HUES6 (cell line): ENCODE results near the gene CNTN5.

Experiments used
- H3K27ac ChIP-seq: 2 replicates; pipeline ENCODE4 v1.7.0; 2013; ENCODE audit warnings: low read depth, mild to moderate bottlenecking, low read length, inconsistent platforms
- H3K27me3 ChIP-seq: 2 replicates; pipeline ENCODE4 v1.6.1; 2013; ENCODE audit warnings: low read length; ENCODE audit not compliant: control insufficient read depth, insufficient read depth
- H3K36me3 ChIP-seq: 2 replicates; pipeline ENCODE4 v1.6.1; 2013; ENCODE audit warnings: low read length; ENCODE audit not compliant: control insufficient read depth, insufficient read depth
- H3K4me1 ChIP-seq: 2 replicates; pipeline ENCODE4 v1.6.1; 2013; ENCODE audit warnings: low read length; ENCODE audit not compliant: control insufficient read depth, insufficient read depth
- H3K4me3 ChIP-seq: 2 replicates; pipeline ENCODE4 v1.5.1; 2013; ENCODE audit warnings: low read depth, low read length
- H3K9ac ChIP-seq: one replicate; pipeline ENCODE4 v1.6.1; 2013; ENCODE audit warnings: mild to moderate bottlenecking, low read length
- H3K9me3 ChIP-seq: 2 replicates; pipeline ENCODE4 v1.6.1; 2013; ENCODE audit warnings: low read depth, low read length; ENCODE audit not compliant: control insufficient read depth, insufficient read depth

Gene CNTN5

DNA sequence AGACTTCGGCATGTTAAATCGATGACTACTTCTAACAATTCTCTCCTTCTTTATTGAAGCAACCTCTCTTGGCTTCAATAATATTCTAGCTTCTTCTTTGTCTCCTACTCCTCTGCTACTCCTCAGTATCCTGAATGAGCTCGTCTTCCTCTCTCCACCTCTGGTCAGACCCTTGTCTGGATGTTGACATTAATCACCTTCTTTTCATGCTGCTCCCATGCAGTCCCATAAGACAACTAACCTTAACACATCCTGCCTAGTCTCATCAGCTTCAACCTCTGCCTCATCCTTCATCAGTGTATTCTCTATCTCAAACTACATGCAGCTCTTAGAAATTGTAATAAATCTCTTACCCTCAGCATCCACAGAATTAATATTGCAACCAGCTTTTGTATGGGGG is 695.6 kb downstream of the CNTN5 start:
- no peaks in the 10 kb centered on the region for H3K36me3 ChIP-seq
- no peaks in the 10 kb centered on the region for H3K4me1 ChIP-seq
- no peak overlapping the region for H3K27ac ChIP-seq
- H3K27me3 ChIP-seq: no peaks in the 10 kb centered on the region
- no peak overlapping the region for H3K4me3 ChIP-seq
- H3K9ac ChIP-seq: no peak overlapping the region
- H3K9me3 ChIP-seq: no peaks in the 10 kb centered on the region

DNA sequence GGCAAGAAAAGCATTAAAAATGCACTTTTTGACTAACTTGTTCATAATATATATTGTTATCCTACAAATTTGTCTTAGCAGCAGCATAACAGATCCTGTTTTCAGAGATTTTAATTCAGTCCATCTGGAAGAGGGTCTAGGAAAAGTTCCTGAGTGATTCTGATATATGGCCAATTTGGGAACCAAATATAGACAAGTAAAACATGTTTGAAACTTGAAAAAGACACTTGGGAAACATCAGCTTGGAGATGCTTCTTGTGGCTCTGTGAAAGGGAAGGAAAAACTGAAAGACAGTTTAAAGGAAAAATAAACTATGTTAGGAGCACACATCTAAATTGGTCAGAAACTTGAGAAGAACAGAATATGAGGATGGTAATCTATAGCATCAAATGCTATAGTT is 697.5 kb downstream of the CNTN5 start:
- Histone ChIP-seq H3K4me3 (no peak overlapping the region), H3K9ac (no peak overlapping the region), H3K4me1 (no peaks in the 10 kb centered on the region), H3K27ac (no peak overlapping the region), H3K36me3 (no peaks in the 10 kb centered on the region), H3K9me3 (no peaks in the 10 kb centered on the region), H3K27me3 (no peaks in the 10 kb centered on the region)

DNA sequence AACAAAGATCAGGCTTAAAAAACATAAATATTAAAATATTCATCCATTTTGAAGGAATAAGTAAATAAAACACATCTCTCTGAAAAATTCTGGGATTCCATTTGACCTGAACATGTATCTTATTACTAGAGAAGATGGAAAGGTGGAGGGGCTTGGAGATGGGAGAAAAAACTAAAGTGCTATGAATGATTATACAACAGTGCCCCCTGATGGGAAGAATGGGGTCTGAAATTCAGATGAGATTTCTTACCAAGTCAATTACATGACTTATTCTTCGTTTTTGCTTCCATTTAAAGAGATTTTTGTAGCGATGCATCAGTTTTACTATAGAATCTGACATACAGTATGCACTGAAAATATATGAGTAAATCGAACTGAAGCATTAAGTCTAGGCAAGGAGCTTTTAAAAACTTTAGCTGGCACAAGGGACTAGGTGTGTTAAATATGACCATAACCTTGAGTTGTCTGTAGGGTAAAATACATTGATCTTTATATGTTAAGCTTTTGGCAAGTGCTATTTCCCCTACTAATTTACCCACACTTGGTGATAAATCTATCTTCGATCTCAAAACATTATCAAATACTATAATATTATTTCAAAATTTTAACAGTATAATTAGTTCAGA is 718.8 kb downstream of the CNTN5 start:
- H3K27me3 ChIP-seq: no peaks in the 10 kb centered on the region
- no peak overlapping the region for H3K9ac ChIP-seq
- no peaks in the 10 kb centered on the region for H3K36me3 ChIP-seq
- H3K4me1 ChIP-seq: no peaks in the 10 kb centered on the region
- H3K9me3 ChIP-seq: no peaks in the 10 kb centered on the region
- H3K4me3 ChIP-seq: no peak overlapping the region
- H3K27ac ChIP-seq: no peak overlapping the region

DNA sequence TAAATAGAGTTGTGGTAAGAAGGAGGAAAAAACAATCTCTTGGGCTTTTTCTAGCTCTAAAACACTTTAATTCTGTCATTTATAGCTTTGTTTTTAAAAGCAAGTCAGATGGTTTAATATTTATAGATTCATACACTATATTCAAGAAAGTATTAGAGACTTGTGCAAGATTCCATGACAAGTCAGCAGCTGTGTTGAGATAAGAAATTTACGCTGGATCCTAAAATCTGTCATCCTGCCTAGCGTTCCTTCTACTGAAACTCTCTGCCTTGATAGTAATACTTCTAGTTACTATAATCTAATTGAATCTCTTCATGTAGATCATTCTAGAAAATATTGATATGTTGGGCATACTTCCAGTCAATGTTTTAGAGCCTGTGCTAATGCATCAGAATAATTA is 721.8 kb downstream of the CNTN5 start:
- no peak overlapping the region for H3K4me3 ChIP-seq
- H3K4me1 ChIP-seq: no peaks in the 10 kb centered on the region
- no peaks in the 10 kb centered on the region for H3K27me3 ChIP-seq
- H3K9me3 ChIP-seq: no peaks in the 10 kb centered on the region
- H3K9ac ChIP-seq: no peak overlapping the region
- no peak overlapping the region for H3K27ac ChIP-seq
- no peaks in the 10 kb centered on the region for H3K36me3 ChIP-seq

DNA sequence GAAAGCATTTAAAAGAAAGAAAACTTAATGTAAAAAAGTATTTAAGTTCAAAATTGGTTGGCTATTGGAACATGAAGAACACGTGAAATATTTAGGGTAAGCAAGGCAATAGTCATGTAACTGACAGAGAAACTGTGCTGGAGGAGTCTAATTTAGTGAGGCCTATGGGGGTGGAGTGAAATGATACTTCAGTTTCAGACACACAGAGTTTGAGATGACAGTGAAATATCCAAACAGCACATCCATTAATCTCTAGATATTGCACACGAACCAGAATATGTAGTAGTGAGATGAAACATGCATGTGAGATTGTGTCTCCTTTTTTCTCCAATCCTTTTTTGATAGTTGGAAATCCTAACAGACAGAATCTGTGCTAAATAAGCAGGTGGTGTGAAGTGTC is 739.0 kb downstream of the CNTN5 start:
- H3K27me3 ChIP-seq: no peaks in the 10 kb centered on the region
- no peak overlapping the region for H3K9ac ChIP-seq
- H3K4me3 ChIP-seq: no peak overlapping the region
- no peak overlapping the region for H3K27ac ChIP-seq
- no peaks in the 10 kb centered on the region for H3K4me1 ChIP-seq
- no peaks in the 10 kb centered on the region for H3K36me3 ChIP-seq
- no peaks in the 10 kb centered on the region for H3K9me3 ChIP-seq

DNA sequence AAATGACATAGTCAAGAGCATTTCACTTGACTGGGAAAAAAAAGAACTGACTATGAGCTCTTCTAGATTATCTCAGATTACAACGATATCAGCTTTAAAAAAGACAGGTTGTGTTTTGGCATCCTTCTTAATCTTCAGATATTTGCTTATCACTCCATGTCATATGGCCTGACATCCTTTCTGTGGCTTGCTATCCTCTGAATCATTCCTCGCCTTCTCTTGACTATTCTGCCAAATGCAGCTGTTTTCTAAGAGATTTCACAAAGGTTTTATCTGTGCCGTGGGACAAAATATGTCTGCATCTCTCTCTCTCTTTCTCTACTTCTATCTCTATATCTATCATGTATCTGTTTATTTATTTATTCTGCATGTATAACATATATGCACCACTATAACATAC is 746.1 kb downstream of the CNTN5 start:
- no peak overlapping the region for H3K9ac ChIP-seq

DNA sequence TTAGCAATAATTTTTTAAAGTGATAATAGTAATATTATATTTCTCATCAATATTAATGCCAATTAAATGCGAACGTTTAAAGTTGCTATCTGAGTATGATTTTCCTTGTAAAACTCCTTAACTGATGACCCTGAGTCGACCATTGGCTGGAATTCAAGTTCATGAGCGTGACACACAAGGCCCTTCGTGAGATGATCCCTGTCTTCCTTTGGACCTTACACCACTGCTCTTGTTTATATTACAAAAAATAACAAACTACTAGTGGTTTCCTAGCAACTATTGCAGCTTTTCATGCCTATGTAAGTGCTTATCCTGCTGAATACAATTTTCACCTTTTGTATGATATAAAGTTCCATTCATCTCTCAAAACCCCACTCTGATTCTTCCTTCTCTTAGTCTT is 752.9 kb downstream of the CNTN5 start:
- Histone ChIP-seq H3K27me3 (no peaks in the 10 kb centered on the region), H3K4me3 (no peak overlapping the region), H3K4me1 (no peaks in the 10 kb centered on the region), H3K27ac (no peak overlapping the region), H3K9ac (no peak overlapping the region), H3K9me3 (no peaks in the 10 kb centered on the region), H3K36me3 (no peaks in the 10 kb centered on the region)

More for the DNA sequence above, 746.1 kb downstream of the CNTN5 start:
- Histone ChIP-seq H3K36me3 (no peaks in the 10 kb centered on the region), H3K4me1 (no peaks in the 10 kb centered on the region), H3K27ac (no peak overlapping the region), H3K9me3 (no peaks in the 10 kb centered on the region), H3K27me3 (no peaks in the 10 kb centered on the region), H3K4me3 (no peak overlapping the region)

DNA sequence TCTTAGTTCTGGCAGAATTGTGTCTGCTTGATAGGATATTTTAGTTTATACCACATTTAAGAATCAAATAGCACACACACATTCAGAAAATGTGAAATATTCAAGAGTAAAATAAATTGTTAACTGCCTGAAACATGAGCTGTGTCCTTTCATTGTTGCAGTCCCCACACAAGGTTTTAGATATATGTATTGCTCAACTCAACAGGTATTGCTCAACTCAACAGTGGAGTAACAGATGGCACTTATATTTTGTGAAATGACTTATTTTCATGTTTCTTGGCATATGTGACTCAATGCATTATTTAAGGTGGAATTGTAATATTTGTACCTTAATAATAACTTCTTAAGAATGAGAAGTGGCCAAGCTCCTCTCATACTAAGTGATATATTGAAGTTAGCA is 760.3 kb downstream of the CNTN5 start:
- H3K4me3 ChIP-seq: no peak overlapping the region

DNA sequence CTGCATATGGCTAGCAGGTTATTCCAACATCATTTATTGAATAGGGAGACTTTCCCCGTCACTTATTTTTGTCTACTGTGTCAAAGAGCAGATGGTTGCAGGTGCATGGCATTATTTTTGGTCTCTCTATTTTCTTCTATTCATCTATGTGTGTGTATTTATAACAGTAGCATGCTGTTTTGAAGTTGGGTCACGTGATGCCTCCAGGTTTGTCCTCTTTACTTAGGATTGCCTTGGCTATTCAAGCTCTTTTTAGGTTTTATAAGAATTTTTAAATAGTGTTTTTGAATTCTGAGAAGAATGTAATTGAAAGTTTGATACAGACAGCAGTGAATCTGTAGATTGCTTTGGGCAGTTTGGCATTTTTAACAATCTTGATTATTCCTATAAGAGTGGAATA is 770.6 kb downstream of the CNTN5 start:
- no peaks in the 10 kb centered on the region for H3K36me3 ChIP-seq
- no peaks in the 10 kb centered on the region for H3K9me3 ChIP-seq
- H3K4me3 ChIP-seq: no peak overlapping the region
- no peak overlapping the region for H3K9ac ChIP-seq
- no peak overlapping the region for H3K27ac ChIP-seq
- no peaks in the 10 kb centered on the region for H3K4me1 ChIP-seq
- no peaks in the 10 kb centered on the region for H3K27me3 ChIP-seq

More for the DNA sequence above, 760.3 kb downstream of the CNTN5 start:
- no peaks in the 10 kb centered on the region for H3K4me1 ChIP-seq
- H3K9ac ChIP-seq: no peak overlapping the region
- no peak overlapping the region for H3K27ac ChIP-seq
- H3K36me3 ChIP-seq: no peaks in the 10 kb centered on the region
- H3K27me3 ChIP-seq: no peaks in the 10 kb centered on the region
- H3K9me3 ChIP-seq: no peaks in the 10 kb centered on the region

DNA sequence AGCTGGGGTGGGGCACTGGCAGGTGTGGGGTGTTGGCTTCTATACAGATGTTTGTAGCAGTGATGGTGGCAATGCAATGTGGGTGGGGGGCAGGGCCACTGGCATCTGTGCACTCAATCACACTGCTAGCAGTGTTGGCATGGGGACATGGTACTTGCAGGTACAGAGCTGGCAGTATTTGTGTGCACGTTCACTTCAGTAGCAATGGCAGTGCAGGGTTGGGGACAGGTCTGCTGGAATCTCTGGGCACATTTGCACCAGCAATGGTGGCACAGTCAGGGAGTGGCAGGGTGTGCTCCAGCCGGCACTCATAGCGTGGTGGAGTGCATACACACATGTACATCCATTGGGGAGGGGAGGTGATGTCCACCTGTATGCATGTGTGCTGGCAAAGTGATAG is 775.2 kb downstream of the CNTN5 start:
- Histone ChIP-seq H3K9me3 (no peaks in the 10 kb centered on the region), H3K9ac (no peak overlapping the region), H3K27me3 (no peaks in the 10 kb centered on the region), H3K36me3 (no peaks in the 10 kb centered on the region), H3K27ac (no peak overlapping the region), H3K4me1 (no peaks in the 10 kb centered on the region), H3K4me3 (no peak overlapping the region)

DNA sequence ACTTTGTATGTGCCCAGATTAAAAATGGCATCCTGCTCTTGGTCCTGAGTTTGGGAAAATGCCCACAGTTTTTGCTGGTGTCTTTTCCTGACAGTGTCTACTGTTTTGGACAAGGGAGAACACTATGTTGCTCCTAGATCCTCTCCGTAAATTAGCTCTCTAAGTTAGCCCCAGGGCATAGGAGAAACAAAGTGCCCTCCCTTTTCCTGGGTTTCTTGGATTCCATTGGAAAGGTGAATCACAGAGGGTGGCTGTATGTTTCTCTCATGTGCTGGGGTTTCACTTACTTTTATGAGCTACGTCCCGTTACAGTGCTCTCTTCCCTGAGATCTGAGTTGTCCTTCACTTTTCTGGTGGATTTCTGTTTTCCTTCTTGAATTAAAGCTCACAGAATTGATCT is 782.8 kb downstream of the CNTN5 start:
- H3K9ac ChIP-seq: no peak overlapping the region
- no peaks in the 10 kb centered on the region for H3K27me3 ChIP-seq
- no peaks in the 10 kb centered on the region for H3K4me1 ChIP-seq
- no peak overlapping the region for H3K27ac ChIP-seq
- H3K9me3 ChIP-seq: no peaks in the 10 kb centered on the region
- no peaks in the 10 kb centered on the region for H3K36me3 ChIP-seq
- no peak overlapping the region for H3K4me3 ChIP-seq

DNA sequence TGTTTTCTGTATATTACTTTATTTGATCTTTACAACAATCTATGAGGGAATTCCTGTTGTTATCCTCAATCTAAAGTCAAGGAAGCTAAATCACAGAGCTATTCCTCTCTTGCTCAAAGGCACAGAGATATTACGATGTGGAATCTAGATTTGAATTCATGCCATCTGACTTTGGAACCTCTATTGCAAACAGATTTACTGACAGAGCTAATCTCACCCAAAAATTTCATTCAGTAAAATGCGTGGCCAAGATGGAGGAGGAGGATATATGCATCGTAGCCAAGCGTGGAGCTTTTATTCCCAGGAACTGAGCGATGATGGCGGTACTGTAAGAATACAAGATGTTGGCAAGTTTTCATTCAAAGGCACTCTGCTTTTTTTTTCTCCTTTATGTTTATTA is 791.8 kb downstream of the CNTN5 start:
- H3K27me3 ChIP-seq: no peaks in the 10 kb centered on the region
- H3K9ac ChIP-seq: no peak overlapping the region
- no peaks in the 10 kb centered on the region for H3K9me3 ChIP-seq
- no peak overlapping the region for H3K4me3 ChIP-seq
- no peaks in the 10 kb centered on the region for H3K36me3 ChIP-seq
- no peak overlapping the region for H3K27ac ChIP-seq
- H3K4me1 ChIP-seq: no peaks in the 10 kb centered on the region
